Muscle of back (tissue), 13 donors: ENCODE data around the gene ZNF513. TPM values are rescaled to one million over a fixed set of nuclear protein-coding genes. Genes with fewer than 3 reads are reported as not detected.
A peak's percentile ranks its signal among the peaks of the same experiment; 100 is the strongest.
"Not testable (repeated sequence)": the region's sequence is repeated elsewhere in the genome, so short reads cannot be mapped to it uniquely, and the experiment has no call there.

Source experiments
- DNase-seq, 3 donors: peaks; one replicate each; pipeline versions ENCODE4 v3.0.0 to v3.0.0-alpha.2; 2013
- long read RNA-seq, 9 donors: transcript quantifications; one replicate each; lab custom pipeline, GENCODE V29; 2026
- polyA plus RNA-seq, 10 donors: library from polyadenylated mRNA; unstranded; fragments of 120-200 nt; gene quantifications; one replicate each; pipeline ENCODE4 v1.2.1, GENCODE V29; 2013; ENCODE audit not compliant: insufficient read length in 10 of 10

Gene ZNF513
- polyA plus RNA-seq = 10 to 100 TPM in 8 of 10 donors, 1 to 10 TPM in 2; 7.7 to 14.4 (median 11.6) TPM
- long read RNA-seq, donor 1, partial matches to known transcripts = 0 of 1 reads
- long read RNA-seq, donor 1, other reads (novel, unspliced or antisense) = 0 of 1 reads
- long read RNA-seq, donor 2, partial matches to known transcripts = 5 of 7 reads
- long read RNA-seq, donor 2, other reads (novel, unspliced or antisense) = 0 of 7 reads
- long read RNA-seq, donor 3 = 0 reads
- long read RNA-seq, donor 4, partial matches to known transcripts = 0 of 3 reads
- long read RNA-seq, donor 4, other reads (novel, unspliced or antisense) = 0 of 3 reads
- long read RNA-seq, donor 5 = 0 reads
- long read RNA-seq, donor 6, partial matches to known transcripts = 0 of 3 reads
- long read RNA-seq, donor 6, other reads (novel, unspliced or antisense) = 0 of 3 reads
- long read RNA-seq, donor 7, partial matches to known transcripts = 0 of 1 reads
- long read RNA-seq, donor 7, other reads (novel, unspliced or antisense) = 0 of 1 reads
- long read RNA-seq, donor 8, partial matches to known transcripts = 0 of 1 reads
- long read RNA-seq, donor 8, other reads (novel, unspliced or antisense) = 0 of 1 reads
- long read RNA-seq, donor 9 = 0 reads

- DNase-seq = peak; percentile 94 to 98 (median 95)
Observed at GRCh38 chr2:27380626-27381545, at the start of gene ZNF513. ZNF513 (minus strand) TSS chr2:27380734; CDS start chr2:27380526, 208 bp downstream.

GRCh38 chr2:27428978-27429541 is 48.5 kb upstream of the ZNF513 start:
- peak; percentile 82 to 94 (median 88) for DNase-seq

GRCh38 chr2:27428213-27428977 is 47.9 kb upstream of the ZNF513 start, which contains the start of gene NRBP1:
NRBP1 (plus strand) TSS chr2:27428631; CDS start chr2:27433274, 4,643 bp downstream.
- DNase-seq = peak; percentile 92 to 99 (median 98)

- DNase-seq = peak in 1 of 3 donors; percentile 10
Observed at GRCh38 chr2:27427863-27428212, 47.3 kb upstream of the ZNF513 start.

- DNase-seq = not testable (repeated sequence)
Observed at GRCh38 chr2:27425039-27425438, 44.5 kb upstream of the ZNF513 start.

- no peak for DNase-seq
Observed at GRCh38 chr2:27422958-27423357, 42.4 kb upstream of the ZNF513 start.

- no peak for DNase-seq
Observed at GRCh38 chr2:27421660-27422250, 41.2 kb upstream of the ZNF513 start.

GRCh38 chr2:27420996-27421395 is 40.5 kb upstream of the ZNF513 start:
- no peak for DNase-seq

- no peak for DNase-seq
Observed at GRCh38 chr2:27416151-27416550, 35.6 kb upstream of the ZNF513 start.

GRCh38 chr2:27412419-27413152 is 32.1 kb upstream of the ZNF513 start:
- no peak for DNase-seq

GRCh38 chr2:27409321-27410073 is 29.0 kb upstream of the ZNF513 start, which contains the start of gene PPM1G:
PPM1G (minus strand) TSS chr2:27409591; CDS start chr2:27409422, 169 bp downstream.
- DNase-seq = peak; percentile 92 to 98 (median 96)

- peak in 2 of 3 donors; percentile 18 to 36 for DNase-seq
Observed at GRCh38 chr2:27408601-27409320, 28.2 kb upstream of the ZNF513 start.

- peak in 2 of 3 donors; percentile 38 to 56 for DNase-seq
Observed at GRCh38 chr2:27407798-27408491, 27.4 kb upstream of the ZNF513 start.

GRCh38 chr2:27400348-27401135 is 20.0 kb upstream of the ZNF513 start:
- DNase-seq = no peak

GRCh38 chr2:27398962-27399361 is 18.4 kb upstream of the ZNF513 start:
- DNase-seq = no peak

- DNase-seq = no peak
Observed at GRCh38 chr2:27393225-27393624, 12.7 kb upstream of the ZNF513 start.
